Measurements from ENCODE around the gene RTN1.

- no peak for TF ChIP-seq EZH2 (IDR thresholded peaks at IDR 0.05; ENCODE audit: insufficient read depth, poor library complexity, severe bottlenecking)
- TF ChIP-seq EZH2phosphoT487 (IDR thresholded peaks at IDR 0.05; ENCODE audit: insufficient read depth, low read depth), result no peak
Measured at GRCh38 chr14:59771577-59771976, 99.0 kb downstream of the RTN1 start.

Data from GM23248 (cell line).